Activated T-cell treated with anti-CD3 and anti-CD28 coated beads for 48 hours (primary cell): ENCODE measurements around the gene MPG.
"Not testable (repeated sequence)": the region's sequence is repeated elsewhere in the genome, so short reads cannot be mapped to it uniquely, and the experiment has no call there.

ENCODE experiments used
- DNase-seq: peaks from one replicate; pipeline ENCODE4 v3.0.0-alpha.2; 2020; ENCODE audit warnings: low read depth

The MPG gene

GRCh38 chr16:77807-78443, at the start of gene MPG:
MPG (plus strand) TSS chr16:78225; CDS start chr16:78310, 85 bp downstream.
- DNase-seq, result peak; percentile 85

- DNase-seq, result not testable (repeated sequence)
Observed at GRCh38 chr16:30627-31026, 47.4 kb upstream of the MPG start.

GRCh38 chr16:33154-33876, 44.7 kb upstream of the MPG start:
- not testable (repeated sequence) for DNase-seq

- no peak for DNase-seq
Observed at GRCh38 chr16:33877-34647, 44.0 kb upstream of the MPG start.

- no peak for DNase-seq
Observed at GRCh38 chr16:34648-34987, 43.4 kb upstream of the MPG start.

- DNase-seq, result no peak
Observed at GRCh38 chr16:35011-35677, 42.9 kb upstream of the MPG start.

GRCh38 chr16:35678-36305, 42.2 kb upstream of the MPG start:
- no peak for DNase-seq

GRCh38 chr16:36336-36984, 41.6 kb upstream of the MPG start:
- DNase-seq, result no peak

- no peak for DNase-seq
Observed at GRCh38 chr16:37511-37910, 40.5 kb upstream of the MPG start.

GRCh38 chr16:38206-38605, 39.8 kb upstream of the MPG start:
- DNase-seq, result not testable (repeated sequence)

- peak; percentile 41 for DNase-seq
Observed at GRCh38 chr16:38941-39892, 38.8 kb upstream of the MPG start.

GRCh38 chr16:41439-42068, 36.5 kb upstream of the MPG start:
- no peak for DNase-seq

- DNase-seq, result no peak
Observed at GRCh38 chr16:42069-42457, 36.0 kb upstream of the MPG start.

GRCh38 chr16:42691-43090, 35.3 kb upstream of the MPG start:
- no peak for DNase-seq

- DNase-seq, result no peak
Observed at GRCh38 chr16:43294-43693, 34.7 kb upstream of the MPG start.

GRCh38 chr16:44655-45054, 33.4 kb upstream of the MPG start:
- no peak for DNase-seq

GRCh38 chr16:45454-45853, 32.6 kb upstream of the MPG start:
- no peak for DNase-seq

GRCh38 chr16:46510-46909, 31.5 kb upstream of the MPG start:
- not testable (repeated sequence) for DNase-seq

GRCh38 chr16:47234-47633, 30.8 kb upstream of the MPG start:
- DNase-seq, result no peak
